ENCODE data around the gene C20orf144. TPM values are rescaled to one million over a fixed set of nuclear protein-coding genes. Genes with fewer than 3 reads are reported as not detected.

C20orf144 gene
- total and polyA plus RNA-seq, 4 donors: not detected

DNA sequence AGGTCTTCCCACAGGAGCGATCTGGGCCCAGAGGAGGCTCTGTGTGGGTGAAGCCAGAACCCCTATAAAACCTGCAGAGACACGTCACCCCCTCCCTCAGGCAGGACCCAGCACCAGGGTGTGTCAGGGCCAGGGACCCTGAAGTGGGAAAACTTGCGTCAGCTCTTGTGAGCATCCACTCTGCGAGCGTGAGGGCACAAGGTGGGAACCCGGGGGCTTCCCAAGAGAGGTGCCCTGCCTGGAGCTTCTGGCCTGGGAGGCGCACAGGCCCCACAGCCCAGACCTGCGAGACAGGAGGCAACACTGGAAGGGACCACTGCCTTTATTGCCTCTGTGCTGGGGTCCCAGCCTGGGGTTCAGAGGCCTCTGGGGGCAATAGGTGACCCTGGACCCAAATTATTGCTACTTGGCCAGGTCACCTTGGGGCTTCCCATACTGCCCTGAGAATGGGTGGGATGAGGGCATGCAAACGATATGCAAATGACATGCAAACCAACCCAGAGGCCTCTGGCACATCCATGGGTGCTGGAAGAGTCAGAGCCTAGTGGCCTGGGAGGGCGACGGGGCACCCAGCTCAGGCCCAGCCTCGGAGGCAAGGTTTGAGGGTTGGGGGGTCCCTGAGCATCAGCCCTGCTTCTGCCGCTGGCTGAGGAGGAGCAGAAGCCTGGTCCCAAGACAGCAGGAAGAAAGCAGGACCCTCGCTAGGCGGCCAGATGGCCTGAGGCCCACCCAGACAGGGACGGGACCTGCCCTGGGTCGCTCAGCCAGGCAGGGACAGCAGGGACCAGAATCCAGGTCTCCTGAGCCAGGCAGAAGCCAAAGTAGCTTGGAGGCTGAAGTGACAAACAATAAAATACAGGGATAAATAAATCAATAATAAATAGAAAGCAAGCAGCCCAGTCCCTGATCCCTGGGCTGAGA is 5.1 kb upstream of the C20orf144 start:
- Histone ChIP-seq H3K9ac (ENCODE audit: low read depth in 1 of 2, low read length in 2 of 2) (no peak overlapping the region), H3K27me3 (ENCODE audit: control insufficient read depth in 4 of 4, insufficient read depth in 4 of 4, low read length in 3 of 4) (no peaks in the 10 kb centered on the region), H3K36me3 (ENCODE audit: control insufficient read depth in 4 of 4, insufficient read depth in 3 of 4, low read depth in 1 of 4, low read length in 3 of 4) (peaks cover 0 to 2% (median under 1%) of the 10 kb centered on the region in 4 donors), H3K9me3 (ENCODE audit: control insufficient read depth in 4 of 4, low read length in 3 of 4) (no peaks in the 10 kb centered on the region), H3K27ac (ENCODE audit: low read depth in 1 of 2, low read length in 2 of 2) (no peak overlapping the region), H3K4me3 (ENCODE audit: low read depth in 1 of 3, low read length in 3 of 3) (no peak overlapping the region), H3K4me1 (ENCODE audit: control insufficient read depth in 4 of 4, insufficient read depth in 4 of 4, low read length in 3 of 4) (peaks cover 0 to 10% (median 8%) of the 10 kb centered on the region in 4 donors)
- TF ChIP-seq HNF4A (conservative IDR thresholded peaks at IDR 0.05) (no peak), FOXA2 (IDR thresholded peaks at IDR 0.05) (no peak), TAF1 (conservative IDR thresholded peaks at IDR 0.05) (no peak), RXRA (IDR thresholded peaks at IDR 0.05) (no peak), HNF4G (IDR thresholded peaks at IDR 0.05) (no peak)
- TF ChIP-seq, protein P1, sequence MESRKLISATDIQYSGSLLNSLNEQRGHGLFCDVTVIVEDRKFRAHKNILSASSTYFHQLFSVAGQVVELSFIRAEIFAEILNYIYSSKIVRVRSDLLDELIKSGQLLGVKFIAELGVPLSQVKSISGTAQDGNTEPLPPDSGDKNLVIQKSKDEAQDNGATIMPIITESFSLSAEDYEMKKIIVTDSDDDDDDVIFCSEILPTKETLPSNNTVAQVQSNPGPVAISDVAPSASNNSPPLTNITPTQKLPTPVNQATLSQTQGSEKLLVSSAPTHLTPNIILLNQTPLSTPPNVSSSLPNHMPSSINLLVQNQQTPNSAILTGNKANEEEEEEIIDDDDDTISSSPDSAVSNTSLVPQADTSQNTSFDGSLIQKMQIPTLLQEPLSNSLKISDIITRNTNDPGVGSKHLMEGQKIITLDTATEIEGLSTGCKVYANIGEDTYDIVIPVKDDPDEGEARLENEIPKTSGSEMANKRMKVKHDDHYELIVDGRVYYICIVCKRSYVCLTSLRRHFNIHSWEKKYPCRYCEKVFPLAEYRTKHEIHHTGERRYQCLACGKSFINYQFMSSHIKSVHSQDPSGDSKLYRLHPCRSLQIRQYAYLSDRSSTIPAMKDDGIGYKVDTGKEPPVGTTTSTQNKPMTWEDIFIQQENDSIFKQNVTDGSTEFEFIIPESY (IDR thresholded peaks at IDR 0.05): no peak
- TF ChIP-seq, protein P2, sequence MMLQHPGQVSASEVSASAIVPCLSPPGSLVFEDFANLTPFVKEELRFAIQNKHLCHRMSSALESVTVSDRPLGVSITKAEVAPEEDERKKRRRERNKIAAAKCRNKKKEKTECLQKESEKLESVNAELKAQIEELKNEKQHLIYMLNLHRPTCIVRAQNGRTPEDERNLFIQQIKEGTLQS (IDR thresholded peaks at IDR 0.05): no peak
- TF ChIP-seq, protein P3, sequence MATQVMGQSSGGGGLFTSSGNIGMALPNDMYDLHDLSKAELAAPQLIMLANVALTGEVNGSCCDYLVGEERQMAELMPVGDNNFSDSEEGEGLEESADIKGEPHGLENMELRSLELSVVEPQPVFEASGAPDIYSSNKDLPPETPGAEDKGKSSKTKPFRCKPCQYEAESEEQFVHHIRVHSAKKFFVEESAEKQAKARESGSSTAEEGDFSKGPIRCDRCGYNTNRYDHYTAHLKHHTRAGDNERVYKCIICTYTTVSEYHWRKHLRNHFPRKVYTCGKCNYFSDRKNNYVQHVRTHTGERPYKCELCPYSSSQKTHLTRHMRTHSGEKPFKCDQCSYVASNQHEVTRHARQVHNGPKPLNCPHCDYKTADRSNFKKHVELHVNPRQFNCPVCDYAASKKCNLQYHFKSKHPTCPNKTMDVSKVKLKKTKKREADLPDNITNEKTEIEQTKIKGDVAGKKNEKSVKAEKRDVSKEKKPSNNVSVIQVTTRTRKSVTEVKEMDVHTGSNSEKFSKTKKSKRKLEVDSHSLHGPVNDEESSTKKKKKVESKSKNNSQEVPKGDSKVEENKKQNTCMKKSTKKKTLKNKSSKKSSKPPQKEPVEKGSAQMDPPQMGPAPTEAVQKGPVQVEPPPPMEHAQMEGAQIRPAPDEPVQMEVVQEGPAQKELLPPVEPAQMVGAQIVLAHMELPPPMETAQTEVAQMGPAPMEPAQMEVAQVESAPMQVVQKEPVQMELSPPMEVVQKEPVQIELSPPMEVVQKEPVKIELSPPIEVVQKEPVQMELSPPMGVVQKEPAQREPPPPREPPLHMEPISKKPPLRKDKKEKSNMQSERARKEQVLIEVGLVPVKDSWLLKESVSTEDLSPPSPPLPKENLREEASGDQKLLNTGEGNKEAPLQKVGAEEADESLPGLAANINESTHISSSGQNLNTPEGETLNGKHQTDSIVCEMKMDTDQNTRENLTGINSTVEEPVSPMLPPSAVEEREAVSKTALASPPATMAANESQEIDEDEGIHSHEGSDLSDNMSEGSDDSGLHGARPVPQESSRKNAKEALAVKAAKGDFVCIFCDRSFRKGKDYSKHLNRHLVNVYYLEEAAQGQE (IDR thresholded peaks at IDR 0.05): no peak
- 96% methylated on average over 17 of the region's 17 CpGs for WGBS
- no peak for DNase-seq (ENCODE audit: low spot score)

DNA sequence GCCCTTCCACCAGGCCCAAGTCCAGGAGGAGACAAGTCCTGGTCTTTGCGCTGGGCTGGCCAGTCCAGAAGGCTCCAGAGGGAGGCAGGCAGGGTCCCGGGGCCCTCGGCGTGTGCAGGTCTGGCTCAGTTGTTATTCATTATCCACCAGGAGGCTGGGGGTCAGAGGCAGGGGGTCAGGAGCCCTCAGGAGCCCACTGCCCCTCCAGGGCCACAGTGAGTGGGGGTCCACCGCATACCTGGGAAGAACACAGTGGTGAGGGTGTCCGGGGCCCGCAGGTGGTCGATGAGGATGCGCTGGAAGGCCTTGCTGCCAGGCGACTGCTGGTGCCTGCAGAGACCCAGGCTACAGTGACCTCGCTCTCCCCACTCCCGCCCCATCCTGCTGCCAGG is 4.4 kb upstream of the C20orf144 start:
- H3K9ac ChIP-seq (ENCODE audit: low read depth in 1 of 2, low read length in 2 of 2): no peak overlapping the region
- no peak overlapping the region for H3K4me3 ChIP-seq (ENCODE audit: low read depth in 1 of 3, low read length in 3 of 3)
- H3K9me3 ChIP-seq (ENCODE audit: control insufficient read depth in 4 of 4, low read length in 3 of 4): no peaks in the 10 kb centered on the region
- peaks cover 0 to 10% (median 9%) of the 10 kb centered on the region in 4 donors for H3K4me1 ChIP-seq (ENCODE audit: control insufficient read depth in 4 of 4, insufficient read depth in 4 of 4, low read length in 3 of 4)
- WGBS: 96% methylated on average over 12 of the region's 12 CpGs
- H3K36me3 ChIP-seq (ENCODE audit: control insufficient read depth in 4 of 4, insufficient read depth in 3 of 4, low read depth in 1 of 4, low read length in 3 of 4): peaks cover 0 to 2% (median under 1%) of the 10 kb centered on the region in 4 donors
- H3K27ac ChIP-seq (ENCODE audit: low read depth in 1 of 2, low read length in 2 of 2): no peak overlapping the region
- H3K27me3 ChIP-seq (ENCODE audit: control insufficient read depth in 4 of 4, insufficient read depth in 4 of 4, low read length in 3 of 4): no peaks in the 10 kb centered on the region
- no peak for DNase-seq (ENCODE audit: low spot score)
- TF ChIP-seq RXRA (IDR thresholded peaks at IDR 0.05) (no peak), NR2F2 (IDR thresholded peaks at IDR 0.05) (no peak), EGR1 (IDR thresholded peaks at IDR 0.05; ENCODE audit: low read depth in 2 of 2) (no peak), JUND (IDR thresholded peaks at IDR 0.05) (no peak), GABPA (IDR thresholded peaks at IDR 0.05 in 1 of 2, conservative IDR thresholded peaks at IDR 0.05 in 1 of 2) (no peak), FOXA2 (IDR thresholded peaks at IDR 0.05) (no peak), TAF1 (conservative IDR thresholded peaks at IDR 0.05) (no peak), SP1 (IDR thresholded peaks at IDR 0.05) (no peak), YY1 (IDR thresholded peaks at IDR 0.05) (no peak), FOXA1 (IDR thresholded peaks at IDR 0.05) (no peak)
- TF ChIP-seq, protein P1 (IDR thresholded peaks at IDR 0.05): no peak
- TF ChIP-seq, protein P2 (IDR thresholded peaks at IDR 0.05): no peak
- TF ChIP-seq, protein P4, sequence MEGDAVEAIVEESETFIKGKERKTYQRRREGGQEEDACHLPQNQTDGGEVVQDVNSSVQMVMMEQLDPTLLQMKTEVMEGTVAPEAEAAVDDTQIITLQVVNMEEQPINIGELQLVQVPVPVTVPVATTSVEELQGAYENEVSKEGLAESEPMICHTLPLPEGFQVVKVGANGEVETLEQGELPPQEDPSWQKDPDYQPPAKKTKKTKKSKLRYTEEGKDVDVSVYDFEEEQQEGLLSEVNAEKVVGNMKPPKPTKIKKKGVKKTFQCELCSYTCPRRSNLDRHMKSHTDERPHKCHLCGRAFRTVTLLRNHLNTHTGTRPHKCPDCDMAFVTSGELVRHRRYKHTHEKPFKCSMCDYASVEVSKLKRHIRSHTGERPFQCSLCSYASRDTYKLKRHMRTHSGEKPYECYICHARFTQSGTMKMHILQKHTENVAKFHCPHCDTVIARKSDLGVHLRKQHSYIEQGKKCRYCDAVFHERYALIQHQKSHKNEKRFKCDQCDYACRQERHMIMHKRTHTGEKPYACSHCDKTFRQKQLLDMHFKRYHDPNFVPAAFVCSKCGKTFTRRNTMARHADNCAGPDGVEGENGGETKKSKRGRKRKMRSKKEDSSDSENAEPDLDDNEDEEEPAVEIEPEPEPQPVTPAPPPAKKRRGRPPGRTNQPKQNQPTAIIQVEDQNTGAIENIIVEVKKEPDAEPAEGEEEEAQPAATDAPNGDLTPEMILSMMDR (IDR thresholded peaks at IDR 0.05; ENCODE audit: low read depth, low read length, missing input control): no peak
- TF ChIP-seq, protein P5, sequence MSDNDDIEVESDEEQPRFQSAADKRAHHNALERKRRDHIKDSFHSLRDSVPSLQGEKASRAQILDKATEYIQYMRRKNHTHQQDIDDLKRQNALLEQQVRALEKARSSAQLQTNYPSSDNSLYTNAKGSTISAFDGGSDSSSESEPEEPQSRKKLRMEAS (IDR thresholded peaks at IDR 0.05): no peak
